ENCODE results near the gene SKIL.
A peak's percentile ranks its signal among the peaks of the same experiment; 100 is the strongest.

SKIL gene

DNA sequence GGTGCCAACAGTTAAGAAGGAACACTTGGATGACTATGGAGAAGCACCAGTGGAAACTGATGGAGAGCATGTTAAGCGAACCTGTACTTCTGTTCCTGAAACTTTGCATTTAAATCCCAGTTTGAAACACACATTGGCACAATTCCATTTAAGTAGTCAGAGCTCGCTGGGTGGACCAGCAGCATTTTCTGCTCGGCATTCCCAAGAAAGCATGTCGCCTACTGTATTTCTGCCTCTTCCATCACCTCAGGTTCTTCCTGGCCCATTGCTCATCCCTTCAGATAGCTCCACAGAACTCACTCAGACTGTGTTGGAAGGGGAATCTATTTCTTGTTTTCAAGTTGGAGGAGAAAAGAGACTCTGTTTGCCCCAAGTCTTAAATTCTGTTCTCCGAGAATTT, 3.0 kb downstream of the SKIL start:
- no peak for TF ChIP-seq ZFX (IDR thresholded peaks at IDR 0.05; ENCODE audit: borderline replicate concordance)
- TF ChIP-seq, protein P1, sequence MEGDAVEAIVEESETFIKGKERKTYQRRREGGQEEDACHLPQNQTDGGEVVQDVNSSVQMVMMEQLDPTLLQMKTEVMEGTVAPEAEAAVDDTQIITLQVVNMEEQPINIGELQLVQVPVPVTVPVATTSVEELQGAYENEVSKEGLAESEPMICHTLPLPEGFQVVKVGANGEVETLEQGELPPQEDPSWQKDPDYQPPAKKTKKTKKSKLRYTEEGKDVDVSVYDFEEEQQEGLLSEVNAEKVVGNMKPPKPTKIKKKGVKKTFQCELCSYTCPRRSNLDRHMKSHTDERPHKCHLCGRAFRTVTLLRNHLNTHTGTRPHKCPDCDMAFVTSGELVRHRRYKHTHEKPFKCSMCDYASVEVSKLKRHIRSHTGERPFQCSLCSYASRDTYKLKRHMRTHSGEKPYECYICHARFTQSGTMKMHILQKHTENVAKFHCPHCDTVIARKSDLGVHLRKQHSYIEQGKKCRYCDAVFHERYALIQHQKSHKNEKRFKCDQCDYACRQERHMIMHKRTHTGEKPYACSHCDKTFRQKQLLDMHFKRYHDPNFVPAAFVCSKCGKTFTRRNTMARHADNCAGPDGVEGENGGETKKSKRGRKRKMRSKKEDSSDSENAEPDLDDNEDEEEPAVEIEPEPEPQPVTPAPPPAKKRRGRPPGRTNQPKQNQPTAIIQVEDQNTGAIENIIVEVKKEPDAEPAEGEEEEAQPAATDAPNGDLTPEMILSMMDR (IDR thresholded peaks at IDR 0.05): no peak
- peak overlapping the region; percentile 13; the same call in 1 of the 2 replicates for H3K27ac ChIP-seq

DNA sequence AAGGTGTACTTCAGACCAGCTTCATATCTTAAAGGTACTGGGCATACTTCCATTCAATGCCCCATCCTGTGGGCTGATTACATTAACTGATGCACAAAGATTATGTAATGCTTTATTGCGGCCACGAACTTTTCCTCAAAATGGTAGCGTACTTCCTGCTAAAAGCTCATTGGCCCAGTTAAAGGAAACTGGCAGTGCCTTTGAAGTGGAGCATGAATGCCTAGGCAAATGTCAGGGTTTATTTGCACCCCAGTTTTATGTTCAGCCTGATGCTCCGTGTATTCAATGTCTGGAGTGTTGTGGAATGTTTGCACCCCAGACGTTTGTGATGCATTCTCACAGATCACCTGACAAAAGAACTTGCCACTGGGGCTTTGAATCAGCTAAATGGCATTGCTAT, 3.4 kb downstream of the SKIL start:
- H3K27ac ChIP-seq: peak overlapping the region; percentile 13; the same call in 1 of the 2 replicates
- TF ChIP-seq ZFX (IDR thresholded peaks at IDR 0.05; ENCODE audit: borderline replicate concordance): no peak

DNA sequence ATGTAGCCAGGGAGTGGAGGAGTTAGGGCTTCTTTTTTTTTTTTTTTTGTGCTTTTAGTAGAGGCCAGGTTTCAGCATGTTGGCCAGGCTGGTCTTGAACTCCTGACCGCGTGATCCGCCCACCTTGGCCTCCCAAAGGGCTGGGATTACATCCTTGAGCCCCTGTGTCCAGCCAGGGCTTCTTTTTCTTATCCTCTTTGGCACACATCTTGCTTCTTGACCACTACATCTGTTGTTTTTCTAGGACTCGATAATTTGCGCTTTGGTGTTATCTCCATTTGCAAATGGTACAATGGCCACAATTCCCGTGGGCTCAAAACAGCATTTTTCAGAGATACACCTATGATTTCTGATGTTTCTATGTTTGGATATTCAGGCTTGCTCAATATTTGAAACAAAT, 4.2 kb downstream of the SKIL start:
- no peak overlapping the region; the same call in 1 of the 2 replicates for H3K27ac ChIP-seq
- no peak for TF ChIP-seq ZFX (IDR thresholded peaks at IDR 0.05; ENCODE audit: borderline replicate concordance)
- TF ChIP-seq, protein P1 (IDR thresholded peaks at IDR 0.05): no peak

DNA sequence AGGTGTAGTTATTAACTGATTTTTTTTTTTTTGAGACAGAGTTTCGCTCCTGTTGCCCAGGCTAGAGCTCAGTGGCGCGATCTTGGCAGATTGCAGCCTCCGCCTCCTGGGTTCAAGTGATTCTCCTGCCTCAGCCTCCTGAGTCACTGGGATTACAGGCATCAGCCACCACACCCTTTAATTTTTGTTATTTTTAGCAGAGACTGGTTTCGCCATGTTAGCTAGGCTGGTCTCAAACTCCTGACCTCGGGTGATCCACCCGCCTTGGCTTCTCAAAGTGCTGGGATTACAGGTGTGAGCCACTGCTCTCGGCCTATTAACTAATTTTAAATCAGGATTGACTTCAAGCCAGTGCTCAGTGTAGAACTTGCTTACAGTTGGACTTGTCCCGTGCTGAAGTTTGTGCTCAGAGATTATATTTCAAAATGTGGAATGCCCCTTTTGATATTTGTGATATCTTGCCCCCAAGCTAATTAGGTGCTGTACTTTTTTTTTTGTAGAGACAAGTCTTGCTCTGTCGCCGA, 6.0 kb downstream of the SKIL start:
- no peak for TF ChIP-seq ZFX (IDR thresholded peaks at IDR 0.05; ENCODE audit: borderline replicate concordance)
- TF ChIP-seq, protein P1 (IDR thresholded peaks at IDR 0.05): no peak
- H3K27ac ChIP-seq: no peak overlapping the region

DNA sequence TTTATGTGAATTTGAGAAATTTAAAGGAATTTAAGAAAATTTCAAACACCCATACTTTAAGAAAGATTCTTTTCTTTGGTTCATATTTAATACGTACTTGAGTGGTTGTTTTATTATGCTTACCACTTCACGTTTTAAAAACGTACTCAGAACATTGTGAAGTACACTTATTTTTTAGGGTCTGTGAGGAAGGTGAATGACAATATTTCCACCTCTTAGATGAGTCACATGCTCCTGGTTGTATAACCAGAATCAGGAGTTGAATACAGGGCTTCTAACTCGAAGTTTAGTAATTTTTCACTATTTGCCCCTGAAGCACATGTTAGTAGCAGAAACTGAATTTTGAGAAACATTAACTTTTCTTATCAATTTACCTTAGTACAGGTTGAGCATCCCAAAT, 7.5 kb downstream of the SKIL start:
- no peak for TF ChIP-seq ZFX (IDR thresholded peaks at IDR 0.05; ENCODE audit: borderline replicate concordance)
- TF ChIP-seq, protein P1 (IDR thresholded peaks at IDR 0.05): no peak
- H3K27ac ChIP-seq: no peak overlapping the region

DNA sequence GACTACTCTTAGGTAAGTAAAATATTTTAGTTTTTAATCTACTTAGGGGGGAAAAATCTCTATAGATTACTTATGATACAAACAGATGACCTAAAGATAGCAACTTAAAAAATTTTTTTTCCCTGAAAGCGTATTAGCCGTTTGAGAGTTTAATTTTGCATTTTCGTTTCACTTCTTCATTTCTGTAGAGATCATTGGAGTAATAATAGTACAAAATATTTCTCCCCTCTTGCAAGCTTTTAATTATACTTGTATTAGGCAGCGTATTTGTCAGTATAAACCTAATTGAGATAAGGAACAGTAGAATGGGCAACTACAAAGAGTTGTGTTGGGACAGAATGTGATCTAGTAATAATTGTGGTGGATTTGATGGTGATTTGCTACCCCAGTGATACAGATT, 10.3 kb downstream of the SKIL start:
- H3K27ac ChIP-seq: no peak overlapping the region
- TF ChIP-seq, protein P1 (IDR thresholded peaks at IDR 0.05): no peak
- no peak for TF ChIP-seq ZFX (IDR thresholded peaks at IDR 0.05; ENCODE audit: borderline replicate concordance)

DNA sequence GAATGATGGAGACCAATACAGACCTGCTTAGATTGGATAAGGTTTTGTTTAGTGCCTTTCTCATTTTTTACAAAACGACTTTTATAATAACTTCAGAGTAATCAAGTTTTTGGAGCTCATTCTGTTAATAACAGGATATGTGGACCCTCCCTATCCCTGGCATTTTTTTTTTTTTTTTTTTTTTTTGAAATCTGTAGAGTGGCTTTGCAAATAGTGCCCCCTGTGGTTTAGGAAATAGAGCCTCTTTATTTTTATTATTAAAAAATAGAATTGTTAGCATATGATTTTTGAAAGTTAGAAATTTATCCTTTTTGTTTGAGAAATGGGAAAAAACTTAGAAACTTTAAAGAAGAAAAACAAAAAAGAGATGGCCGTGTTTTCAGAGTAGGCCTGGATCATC, 11.4 kb downstream of the SKIL start:
- TF ChIP-seq ZFX (IDR thresholded peaks at IDR 0.05; ENCODE audit: borderline replicate concordance): no peak
- TF ChIP-seq, protein P1 (IDR thresholded peaks at IDR 0.05): peak; percentile 36; the same call in 1 of the 2 replicates
- H3K27ac ChIP-seq: no peak overlapping the region
